ENCODE measurements around the gene COL9A1. TPM values are rescaled to one million over a fixed set of nuclear protein-coding genes. Genes with fewer than 3 reads are reported as not detected.

The COL9A1 gene
- polyA plus RNA-seq, 1 experiment: not detected

- no peak for TF ChIP-seq CTCF (IDR thresholded peaks at IDR 0.05; ENCODE audit: insufficient read depth, low read depth, low read length)
- ChIA-PET POLR2A (no interaction called here), CTCF (interaction anchor here (0.6 to 1.5 kb wide), 3 partner anchors 10 to 155 kb away, joined by 3 read pairs; no protein-coding TSS in a partner anchor)
- Histone ChIP-seq H3K4me3 (ENCODE audit: low read depth, low read length) (no peak overlapping the region), H3K27me3 (ENCODE audit: control insufficient read depth, insufficient read depth, low read length) (peaks cover 2% of the 10 kb centered on the region; the same call in 1 of the 2 replicates), H3K36me3 (ENCODE audit: control insufficient read depth, insufficient read depth, low read length) (no peaks in the 10 kb centered on the region)
- no peak for DNase-seq (ENCODE audit: low read depth)
Measured at GRCh38 chr6:70215460-70216108, 87.3 kb downstream of the COL9A1 start.

- DNase-seq (ENCODE audit: low read depth): no peak
- peak; percentile 26; the same call in 1 of the 2 replicates for TF ChIP-seq CTCF (IDR thresholded peaks at IDR 0.05; ENCODE audit: insufficient read depth, low read depth, low read length)
- Histone ChIP-seq H3K4me3 (ENCODE audit: low read depth, low read length) (no peak overlapping the region), H3K27me3 (ENCODE audit: control insufficient read depth, insufficient read depth, low read length) (peaks cover 2% of the 10 kb centered on the region; the same call in 1 of the 2 replicates), H3K36me3 (ENCODE audit: control insufficient read depth, insufficient read depth, low read length) (no peaks in the 10 kb centered on the region)
- ChIA-PET CTCF (interaction anchor here (2.9 kb wide), 1 partner anchor 11 kb away, joined by 18 read pairs; no protein-coding TSS in a partner anchor), POLR2A (no interaction called here)
Measured at GRCh38 chr6:70210462-70210861, 92.4 kb downstream of the COL9A1 start.

GRCh38 chr6:70208235-70208790, 94.6 kb downstream of the COL9A1 start:
- no peak for DNase-seq (ENCODE audit: low read depth)
- ChIA-PET POLR2A (no interaction called here), CTCF (interaction anchor here (0.7 to 1.7 kb wide), 2 partner anchors 13 to 63 kb away, joined by 3 to 10 read pairs; no protein-coding TSS in a partner anchor)
- TF ChIP-seq CTCF (IDR thresholded peaks at IDR 0.05; ENCODE audit: insufficient read depth, low read depth, low read length): no peak
- Histone ChIP-seq H3K27me3 (ENCODE audit: control insufficient read depth, insufficient read depth, low read length) (peaks cover 2% of the 10 kb centered on the region; the same call in 1 of the 2 replicates), H3K4me3 (ENCODE audit: low read depth, low read length) (no peak overlapping the region), H3K36me3 (ENCODE audit: control insufficient read depth, insufficient read depth, low read length) (no peaks in the 10 kb centered on the region)

GRCh38 chr6:70198785-70199184, 104.1 kb downstream of the COL9A1 start:
- Histone ChIP-seq H3K27me3 (ENCODE audit: control insufficient read depth, insufficient read depth, low read length) (no peaks in the 10 kb centered on the region), H3K36me3 (ENCODE audit: control insufficient read depth, insufficient read depth, low read length) (no peaks in the 10 kb centered on the region), H3K4me3 (ENCODE audit: low read depth, low read length) (no peak overlapping the region)
- TF ChIP-seq CTCF (IDR thresholded peaks at IDR 0.05; ENCODE audit: insufficient read depth, low read depth, low read length): no peak
- CTCF ChIA-PET: no interaction called here
- DNase-seq (ENCODE audit: low read depth): no peak
- POLR2A ChIA-PET: no interaction called here

GRCh38 chr6:70196531-70196930, 106.4 kb downstream of the COL9A1 start:
- ChIA-PET POLR2A (no interaction called here), CTCF (no interaction called here)
- no peaks in the 10 kb centered on the region for H3K27me3 ChIP-seq (ENCODE audit: control insufficient read depth, insufficient read depth, low read length)
- no peak overlapping the region for H3K4me3 ChIP-seq (ENCODE audit: low read depth, low read length)
- no peak for TF ChIP-seq CTCF (IDR thresholded peaks at IDR 0.05; ENCODE audit: insufficient read depth, low read depth, low read length)
- no peaks in the 10 kb centered on the region for H3K36me3 ChIP-seq (ENCODE audit: control insufficient read depth, insufficient read depth, low read length)
- no peak for DNase-seq (ENCODE audit: low read depth)
